ENCODE data around the gene SMKR1. TPM values are rescaled to one million over a fixed set of nuclear protein-coding genes. Genes with fewer than 3 reads are reported as not detected.

The SMKR1 gene
- total and polyA plus RNA-seq, 2 of the 8 experiments (the other 6 are each of a cell fraction or from before 2014, with no cell fraction given), result 0.39 to 1.6 TPM

GRCh38 chr7:129529643-129530042 is 27.3 kb downstream of the SMKR1 start:
- Histone ChIP-seq H4K91ac (replicated peaks; ENCODE audit: insufficient read length, low read length) (no peak overlapping the region), H3K18ac (ENCODE audit: extremely low read depth, low read length) (no peak overlapping the region; the same call in 1 of the 2 replicates), H3K27ac (ENCODE audit: low read depth, low read length) (no peak overlapping the region), H3K9ac (replicated peaks in 1 of 4; ENCODE audit: extremely low read depth in 1 of 4, low read depth in 3 of 4, low read length in 3 of 4) (no peak overlapping the region), H4K20me1 (replicated peaks in 1 of 2; ENCODE audit: control insufficient read depth in 1 of 2, insufficient read depth in 2 of 2, low read length in 2 of 2) (no peaks in the 10 kb centered on the region), H3K27me3 (replicated peaks in 1 of 4; ENCODE audit: control insufficient read depth in 3 of 4, extremely low read depth in 1 of 4, insufficient read depth in 3 of 4, low read length in 3 of 4) (no peaks in the 10 kb centered on the region), H3K4ac (replicated peaks; ENCODE audit: insufficient read length, low read depth, low read length) (no peak overlapping the region), H3K56ac (replicated peaks; ENCODE audit: insufficient read length, low read depth, low read length) (no peak overlapping the region), H3K36me3 (ENCODE audit: control insufficient read depth in 2 of 4, insufficient read depth in 4 of 4, low read length in 3 of 4) (no peaks in the 10 kb centered on the region), H3K23ac (ENCODE audit: insufficient read length) (no peak overlapping the region), H3K79me2 (ENCODE audit: control insufficient read depth in 1 of 2, insufficient read depth in 2 of 2, low read length in 2 of 2) (no peaks in the 10 kb centered on the region), H2BK12ac (ENCODE audit: low read depth, low read length) (no peak overlapping the region), H3K23me2 (ENCODE audit: low read depth, low read length) (no peaks in the 10 kb centered on the region), H2BK120ac (replicated peaks; ENCODE audit: low read depth, low read length) (no peak overlapping the region), H2BK20ac (ENCODE audit: low read length) (no peak overlapping the region), H4K8ac (ENCODE audit: extremely low read depth, insufficient read depth, low read length) (no peak overlapping the region), H2BK15ac (ENCODE audit: low read length) (no peak overlapping the region), H3K79me1 (ENCODE audit: low read depth, low read length) (no peaks in the 10 kb centered on the region), H3K4me2 (ENCODE audit: insufficient read depth in 1 of 2, low read depth in 2 of 2, low read length in 2 of 2) (no peak overlapping the region), H2AK5ac (ENCODE audit: low read depth, low read length) (no peak overlapping the region), H2AFZ (ENCODE audit: low read length) (no peak overlapping the region), H3K9me3 (ENCODE audit: insufficient read depth in 2 of 2, low read depth in 1 of 2, low read length in 1 of 2) (no peaks in the 10 kb centered on the region), H3K4me3 (ENCODE audit: extremely low read depth in 1 of 4, insufficient read depth in 2 of 4, low read depth in 3 of 4, low read length in 4 of 4) (no peak overlapping the region), H4K5ac (ENCODE audit: insufficient read length, low read depth, low read length) (no peak overlapping the region), H2BK5ac (ENCODE audit: low read depth, low read length) (no peak overlapping the region), H3K4me1 (replicated peaks in 1 of 4; ENCODE audit: control insufficient read depth in 3 of 4, insufficient read depth in 4 of 4, low read length in 3 of 4) (peaks cover 0 to 4% (median under 1%) of the 10 kb centered on the region in 4 experiments; a peak in 3 of 7 replicates), H3K14ac (ENCODE audit: insufficient read length) (no peak overlapping the region)
- ChIA-PET POLR2A (ENCODE audit: partially characterized antibody) (interaction anchor here (0.7 kb wide), 1 partner anchor 88 kb away, joined by 3 read pairs; no protein-coding TSS in a partner anchor), CTCF (ENCODE audit: partially characterized antibody) (interaction anchor here (0.7 to 2.6 kb wide), 5 partner anchors 16 to 241 kb away, joined by 4 to 12 read pairs (median 5); no protein-coding TSS in a partner anchor)
- no peak for DNase-seq (ENCODE audit: low read depth in 1 of 2, low spot score in 2 of 2)
- no peak for FAIRE-seq
- TF ChIP-seq RAD21 (IDR thresholded peaks at IDR 0.05 in 1 of 2, conservative IDR thresholded peaks at IDR 0.05 in 1 of 2; ENCODE audit: low read depth in 2 of 2, low read length in 2 of 2), result peak; percentile 27 to 47; a peak in 3 of 4 replicates
- no peak for TF ChIP-seq CBX5 (IDR thresholded peaks at IDR 0.05; ENCODE audit: low read depth, low read length)
- TF ChIP-seq CTCF (IDR thresholded peaks at IDR 0.05; ENCODE audit: control extremely low read depth in 1 of 3, insufficient read depth in 1 of 3, low read depth in 1 of 3, low read length in 3 of 3), result peak in 1 of 3 experiments; percentile 32; a peak in 1 of 4 replicates
- TF ChIP-seq CBX8 (IDR thresholded peaks at IDR 0.05; ENCODE audit: borderline replicate concordance, low read depth, low read length), result no peak
- TF ChIP-seq ATF3 (IDR thresholded peaks at IDR 0.05; ENCODE audit: insufficient read depth, low read depth, low read length), result no peak
- TF ChIP-seq RFX5 (IDR thresholded peaks at IDR 0.05; ENCODE audit: borderline replicate concordance, low read depth, low read length), result no peak
- 77% methylated on average over 4 of the region's 4 CpGs; no CpG with 5 or more reads in 1 of the 2 experiments for WGBS, 2 experiments (ENCODE audit: extremely low coverage in 1 of 2, insufficient coverage in 1 of 2, insufficient read length in 1 of 2, insufficient replicate concordance in 2 of 2, low coverage in 1 of 2, low lambda C conversion rate in 2 of 2, missing lambda C conversion rate in 1 of 2)
